Osteoblast (primary cell): Measurements from ENCODE around the gene HTR4. TPM values are rescaled to one million over a fixed set of nuclear protein-coding genes. Genes with fewer than 3 reads are reported as not detected.

Experiments
- DNase-seq: peaks from one replicate; pipeline ENCODE4 v3.0.0; 2011; ENCODE audit warnings: low spot score, mixed read lengths; ENCODE audit not compliant: insufficient read length; ENCODE audit errors: missing footprints
- H2AFZ ChIP-seq: 2 replicates; pipeline ENCODE4 v1.6.0; 2011; ENCODE audit warnings: mild to moderate bottlenecking, low read length
- H3K27ac ChIP-seq: 2 replicates; pipeline ENCODE4 v1.5.1; 2011; ENCODE audit warnings: mild to moderate bottlenecking, low read depth, low read length, moderate library complexity
- H3K27me3 ChIP-seq: 2 replicates; pipeline ENCODE4 v1.6.0; 2012; ENCODE audit warnings: mild to moderate bottlenecking, control low read depth, inconsistent platforms, low read length, moderate library complexity; ENCODE audit not compliant: insufficient read depth
- H3K36me3 ChIP-seq: 2 replicates; pipeline ENCODE4 v1.5.1; 2011; ENCODE audit warnings: mild to moderate bottlenecking, low read length, control low read depth, moderate library complexity; ENCODE audit not compliant: insufficient read depth
- H3K4me1 ChIP-seq: 2 replicates; pipeline ENCODE4 v1.5.1; 2011; ENCODE audit warnings: mild to moderate bottlenecking, low read length, control low read depth, moderate library complexity; ENCODE audit not compliant: insufficient read depth
- H3K4me2 ChIP-seq: 2 replicates; pipeline ENCODE4 v1.6.0; 2011; ENCODE audit warnings: mild to moderate bottlenecking, low read length; ENCODE audit not compliant: insufficient read depth
- H3K4me3 ChIP-seq: fragments of 200-600 bp; sonication (generic); 3 replicates; pipeline ENCODE4 v1.5.1; 2012; ENCODE audit warnings: mild to moderate bottlenecking, low read length, inconsistent platforms; ENCODE audit not compliant: insufficient read depth
- H3K79me2 ChIP-seq: 2 replicates; pipeline ENCODE4 v1.6.0; 2012; ENCODE audit warnings: mild to moderate bottlenecking, low read length, control low read depth, inconsistent platforms; ENCODE audit not compliant: insufficient read depth
- H3K9me3 ChIP-seq: 2 replicates; pipeline ENCODE4 v1.5.1; 2011; ENCODE audit warnings: low read depth, low read length, control low read depth
- H4K20me1 ChIP-seq: 2 replicates; pipeline ENCODE4 v1.6.0; 2012; ENCODE audit warnings: mild to moderate bottlenecking, low read length, control low read depth; ENCODE audit not compliant: insufficient read depth
- CTCF ChIP-seq: IDR thresholded peaks from 2 replicates; pipeline ENCODE4 v1.5.1; 2011; ENCODE audit warnings: mild to moderate bottlenecking, low read depth, low read length, moderate library complexity; ENCODE audit errors: extremely low read depth
- total RNA-seq: library from RNA; depleted of rRNA; stranded (reverse); fragments of >200 nt; gene quantifications from 2 replicates; pipeline ENCODE4 v1.2.3, GENCODE V29; 2012

HTR4 gene
- total RNA-seq, 1 donor, result not detected

GRCh38 chr5:148599187-148599586, 55.1 kb downstream of the HTR4 start:
- H3K27ac ChIP-seq, result no peak overlapping the region
- no peaks in the 10 kb centered on the region for H3K9me3 ChIP-seq
- H4K20me1 ChIP-seq, result no peaks in the 10 kb centered on the region
- H3K36me3 ChIP-seq, result no peaks in the 10 kb centered on the region
- H3K27me3 ChIP-seq, result no peaks in the 10 kb centered on the region
- H3K79me2 ChIP-seq, result no peaks in the 10 kb centered on the region
- no peaks in the 10 kb centered on the region for H3K4me1 ChIP-seq
- H3K4me3 ChIP-seq, result no peak overlapping the region
- no peak for TF ChIP-seq CTCF
- no peak overlapping the region for H3K4me2 ChIP-seq
- no peak for DNase-seq
- no peak overlapping the region for H2AFZ ChIP-seq

GRCh38 chr5:148595697-148596096, 58.6 kb downstream of the HTR4 start:
- no peak overlapping the region for H3K27ac ChIP-seq
- DNase-seq, result no peak
- no peak overlapping the region for H3K4me2 ChIP-seq
- H3K9me3 ChIP-seq, result no peaks in the 10 kb centered on the region
- no peaks in the 10 kb centered on the region for H3K79me2 ChIP-seq
- no peak for TF ChIP-seq CTCF
- no peak overlapping the region for H2AFZ ChIP-seq
- H3K27me3 ChIP-seq, result no peaks in the 10 kb centered on the region
- H3K36me3 ChIP-seq, result no peaks in the 10 kb centered on the region
- no peaks in the 10 kb centered on the region for H4K20me1 ChIP-seq
- no peaks in the 10 kb centered on the region for H3K4me1 ChIP-seq
- no peak overlapping the region for H3K4me3 ChIP-seq

- no peaks in the 10 kb centered on the region for H3K27me3 ChIP-seq
- H3K9me3 ChIP-seq, result no peaks in the 10 kb centered on the region
- DNase-seq, result no peak
- no peaks in the 10 kb centered on the region for H3K4me1 ChIP-seq
- no peak for TF ChIP-seq CTCF
- H3K27ac ChIP-seq, result no peak overlapping the region
- H4K20me1 ChIP-seq, result no peaks in the 10 kb centered on the region
- no peak overlapping the region for H2AFZ ChIP-seq
- no peak overlapping the region for H3K4me2 ChIP-seq
- H3K4me3 ChIP-seq, result no peak overlapping the region
- H3K79me2 ChIP-seq, result no peaks in the 10 kb centered on the region
- no peaks in the 10 kb centered on the region for H3K36me3 ChIP-seq
Measured at GRCh38 chr5:148586796-148587195, 67.5 kb downstream of the HTR4 start.

- Histone ChIP-seq H3K4me1 (no peaks in the 10 kb centered on the region), H3K79me2 (no peaks in the 10 kb centered on the region), H3K27me3 (no peaks in the 10 kb centered on the region), H3K4me3 (no peak overlapping the region), H3K27ac (no peak overlapping the region), H3K4me2 (no peak overlapping the region), H2AFZ (no peak overlapping the region), H4K20me1 (no peaks in the 10 kb centered on the region), H3K9me3 (no peaks in the 10 kb centered on the region), H3K36me3 (no peaks in the 10 kb centered on the region)
- DNase-seq, result no peak
- no peak for TF ChIP-seq CTCF
Measured at GRCh38 chr5:148585988-148586387, 68.3 kb downstream of the HTR4 start.
